ENCODE data around the gene ANO10. TPM values are rescaled to one million over a fixed set of nuclear protein-coding genes. Genes with fewer than 3 reads are reported as not detected.
"Not testable (repeated sequence)": the region's sequence is repeated elsewhere in the genome, so short reads cannot be mapped to it uniquely, and the experiment has no call there.

The ANO10 gene
- total RNA-seq, 1 donor from 2014 or later: 24.8 TPM

DNA sequence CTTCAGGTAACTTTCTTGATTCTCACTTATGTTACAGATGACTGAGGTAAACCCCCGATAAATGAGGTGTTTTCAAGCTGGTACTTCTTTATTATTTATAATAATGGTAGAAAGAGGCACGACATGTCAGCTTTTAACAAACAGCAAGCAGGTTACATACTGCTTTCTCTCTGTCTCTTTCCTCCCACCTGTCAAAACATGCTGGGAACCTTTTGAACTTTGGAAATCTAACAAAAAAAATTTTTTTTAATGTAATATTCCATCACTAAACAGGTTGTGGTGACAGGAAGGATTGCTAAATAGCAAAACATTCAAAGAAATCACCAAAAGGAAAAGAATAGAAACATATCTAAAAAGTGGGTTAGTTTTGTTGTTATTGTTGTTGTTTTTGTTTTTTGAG is 48.2 kb downstream of the ANO10 start:
- no peak for ATAC-seq

DNA sequence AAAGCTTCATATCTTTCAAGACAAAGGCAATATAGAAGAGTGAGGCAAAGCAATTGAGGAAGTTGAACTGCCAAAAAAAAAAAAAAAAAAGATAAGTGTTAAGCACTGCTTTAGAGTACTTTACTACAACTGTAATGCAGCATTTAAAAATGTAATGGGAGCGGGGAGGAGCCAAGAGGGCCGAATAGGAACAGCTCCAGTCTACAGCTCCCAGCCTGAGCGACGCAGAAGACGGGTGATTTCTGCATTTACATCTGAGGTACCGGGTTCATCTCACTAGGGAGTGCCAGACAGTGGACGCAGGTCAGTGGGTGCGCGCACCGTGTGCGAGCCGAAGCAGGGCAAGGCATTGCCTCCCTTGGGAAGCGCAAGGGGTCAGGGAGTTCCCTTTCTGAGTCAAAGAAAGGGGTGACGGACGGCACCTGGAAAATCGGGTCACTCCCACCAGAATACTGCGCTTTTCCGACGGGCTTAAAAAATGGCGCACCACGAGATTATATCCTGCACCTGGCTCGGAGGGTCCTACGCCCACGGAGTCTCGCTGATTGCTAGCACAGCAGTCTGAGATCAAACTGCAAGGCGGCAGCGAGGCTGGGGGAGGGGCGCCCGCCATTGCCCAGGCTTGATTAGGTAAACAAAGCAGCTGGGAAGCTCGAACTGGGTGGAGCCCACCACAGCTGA is 56.0 kb downstream of the ANO10 start:
- ATAC-seq: not testable (repeated sequence)

GRCh38 chr3:43559961-43560360 is 61.9 kb downstream of the ANO10 start:
- ATAC-seq: no peak

- no peak for ATAC-seq
Observed at GRCh38 chr3:43558171-43558570, 63.6 kb downstream of the ANO10 start.

- ATAC-seq: no peak
Observed at GRCh38 chr3:43549626-43550290, 72.1 kb downstream of the ANO10 start.

GRCh38 chr3:43544277-43544676 is 77.5 kb downstream of the ANO10 start:
- ATAC-seq: peak; percentile 53

- ATAC-seq: no peak
Observed at GRCh38 chr3:43542328-43543043, 79.3 kb downstream of the ANO10 start.

DNA sequence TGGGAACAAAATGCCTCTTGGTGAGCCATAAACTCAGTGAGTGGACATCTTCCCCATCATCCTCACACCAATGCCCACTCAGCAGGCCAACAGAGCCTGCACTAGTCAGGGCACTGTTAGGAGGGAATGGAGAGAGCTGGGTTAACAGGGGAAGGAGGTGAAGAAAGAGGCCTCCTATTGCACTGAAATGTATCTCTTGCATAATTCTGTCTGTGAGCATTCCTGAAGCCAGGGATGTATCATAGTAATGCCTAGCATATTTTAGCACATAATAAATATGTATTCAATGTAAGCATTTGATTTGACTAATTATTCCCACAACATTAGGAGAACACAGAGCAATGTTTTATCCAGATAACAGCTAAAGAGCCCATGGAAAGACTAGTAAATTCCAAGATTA is 81.2 kb downstream of the ANO10 start:
- ATAC-seq: no peak

GRCh38 chr3:43539321-43539720 is 82.5 kb downstream of the ANO10 start:
- ATAC-seq: no peak

DNA sequence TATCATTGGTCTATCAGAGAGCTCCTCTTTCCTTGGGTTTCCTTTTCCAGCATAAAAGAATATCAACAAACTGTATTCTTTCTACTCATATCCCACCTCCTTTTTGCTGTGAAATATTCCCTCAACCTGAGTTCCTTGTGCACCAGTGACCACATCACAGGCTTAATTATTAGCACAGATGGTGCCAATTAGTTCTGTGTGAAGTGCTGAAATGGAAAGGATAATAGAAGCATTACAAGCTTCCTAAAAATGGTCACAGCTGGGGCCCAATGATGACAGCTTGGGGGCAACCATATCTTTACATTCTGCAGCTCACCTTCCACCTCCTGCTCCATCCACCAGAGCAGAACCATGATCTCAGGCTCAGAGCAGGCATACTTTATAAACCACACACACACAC is 84.6 kb downstream of the ANO10 start:
- ATAC-seq: no peak

DNA sequence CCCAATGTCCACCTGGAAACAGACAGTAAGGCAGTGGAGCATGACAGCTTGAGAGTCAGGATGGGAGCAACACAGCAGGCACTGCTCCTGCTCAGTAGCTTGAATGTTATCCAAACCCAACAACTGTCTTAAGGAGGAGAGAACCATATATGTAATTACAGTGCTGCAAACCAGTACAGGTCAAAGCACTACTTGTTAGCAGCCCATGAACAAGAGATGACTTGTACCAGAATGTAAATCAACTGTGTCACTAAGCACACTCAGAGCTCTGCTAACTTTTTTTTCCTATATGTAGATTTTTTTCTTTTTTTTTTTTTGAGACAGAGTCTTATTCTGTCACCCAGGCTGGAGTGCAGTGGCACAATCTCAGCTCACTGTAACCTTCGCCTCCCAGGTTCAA is 87.1 kb downstream of the ANO10 start:
- no peak for ATAC-seq

DNA sequence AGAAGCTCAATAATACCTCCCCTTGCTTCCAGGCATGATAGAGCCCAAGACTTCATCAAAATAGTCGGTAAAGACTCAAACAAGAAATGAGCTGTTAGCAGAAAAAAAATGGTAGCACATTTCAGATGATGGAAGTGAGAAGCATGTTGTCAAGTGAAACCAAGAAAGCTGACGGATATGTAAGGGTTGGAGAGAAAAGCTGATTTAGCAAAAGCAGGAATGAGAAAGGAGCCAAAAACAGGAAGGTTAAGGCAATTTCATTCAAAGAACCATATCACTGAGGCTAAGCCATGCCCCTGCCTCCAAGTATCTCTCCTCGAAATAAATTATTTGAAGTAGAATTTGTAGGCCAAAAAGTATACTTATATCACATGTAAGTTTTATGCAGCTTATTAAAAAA is 88.8 kb downstream of the ANO10 start:
- no peak for ATAC-seq

- peak; percentile 86 for ATAC-seq
Observed at GRCh38 chr3:43531835-43532234, 90.0 kb downstream of the ANO10 start.

DNA sequence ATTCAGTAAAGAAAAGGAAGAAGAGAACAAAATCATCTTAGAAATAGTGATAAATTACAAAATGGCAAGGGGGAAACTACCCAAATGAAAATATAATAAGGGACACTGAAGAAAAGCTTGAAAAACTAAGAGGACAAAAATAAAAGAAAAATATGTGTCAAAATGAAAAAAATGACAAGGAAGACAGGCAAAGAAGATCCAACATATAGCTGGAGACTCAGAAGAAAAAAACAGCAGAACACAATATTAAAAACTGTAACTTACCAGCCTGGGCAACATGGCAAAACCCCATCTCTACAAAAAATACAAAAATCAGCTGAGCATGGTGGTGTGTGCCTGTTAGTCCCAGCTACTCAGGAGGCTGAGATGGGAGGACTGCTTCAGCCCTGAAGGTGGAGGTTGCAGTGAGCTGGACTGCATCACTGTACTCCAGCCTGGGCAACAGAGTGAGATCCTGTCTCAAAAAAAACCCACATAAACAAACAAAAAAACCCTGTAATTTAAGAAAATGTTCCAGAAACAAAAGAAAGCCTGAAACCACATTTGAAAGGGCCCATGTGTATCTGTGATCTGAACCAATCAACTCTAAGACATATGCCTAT is 93.2 kb downstream of the ANO10 start:
- ATAC-seq: no peak

GRCh38 chr3:43526956-43527355 is 94.9 kb downstream of the ANO10 start:
- no peak for ATAC-seq

DNA sequence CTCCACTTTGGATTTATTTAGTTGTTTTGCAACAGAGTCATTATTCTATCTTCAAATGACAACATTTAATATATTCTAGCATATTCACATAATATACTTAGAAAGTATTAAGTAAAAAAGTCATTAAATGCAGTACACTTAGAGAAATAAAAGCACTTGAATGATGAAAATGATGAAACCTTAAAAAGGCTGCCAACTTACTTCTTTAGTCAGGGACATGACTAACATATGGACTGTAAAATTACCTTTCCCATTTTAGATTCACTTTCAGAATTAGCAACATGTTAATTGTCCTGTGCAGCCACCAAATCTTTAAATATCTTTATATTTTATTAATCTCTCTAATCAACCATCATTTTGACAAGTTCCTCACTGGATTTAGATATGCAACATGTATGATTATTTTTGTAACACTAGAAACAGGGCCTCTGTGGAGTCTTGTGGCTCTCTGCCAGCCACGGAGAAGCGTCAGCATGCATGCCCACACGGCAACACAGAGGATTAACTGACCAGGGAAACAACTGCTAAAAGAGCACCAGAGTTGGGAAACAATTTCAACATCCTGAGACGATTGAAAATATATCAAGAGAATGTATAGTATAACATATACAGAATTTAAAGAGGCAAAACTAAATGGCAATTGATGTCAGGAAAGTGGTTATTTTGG is 95.7 kb downstream of the ANO10 start:
- ATAC-seq: no peak

DNA sequence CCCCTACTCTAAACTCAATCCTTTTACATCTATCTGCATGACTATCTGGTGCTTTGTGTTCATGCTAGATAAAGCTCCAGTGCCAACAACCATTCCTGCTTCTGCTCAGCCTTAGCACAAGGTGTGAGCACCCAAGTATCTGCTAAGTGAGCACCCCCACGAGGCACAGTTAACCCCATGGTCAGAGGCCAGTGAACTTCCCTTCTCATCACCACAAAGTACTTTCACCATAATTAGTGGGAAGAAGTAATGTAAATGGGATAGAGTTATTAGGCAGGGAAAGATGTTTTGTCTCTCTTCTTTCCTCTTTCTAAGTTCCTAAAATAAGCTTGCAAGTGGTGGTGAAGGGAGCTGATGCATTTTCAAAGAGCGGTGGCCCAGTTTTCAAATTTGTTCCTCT is 96.4 kb downstream of the ANO10 start:
- no peak for ATAC-seq

- no peak for ATAC-seq
Observed at GRCh38 chr3:43523454-43524053, 98.3 kb downstream of the ANO10 start.

DNA sequence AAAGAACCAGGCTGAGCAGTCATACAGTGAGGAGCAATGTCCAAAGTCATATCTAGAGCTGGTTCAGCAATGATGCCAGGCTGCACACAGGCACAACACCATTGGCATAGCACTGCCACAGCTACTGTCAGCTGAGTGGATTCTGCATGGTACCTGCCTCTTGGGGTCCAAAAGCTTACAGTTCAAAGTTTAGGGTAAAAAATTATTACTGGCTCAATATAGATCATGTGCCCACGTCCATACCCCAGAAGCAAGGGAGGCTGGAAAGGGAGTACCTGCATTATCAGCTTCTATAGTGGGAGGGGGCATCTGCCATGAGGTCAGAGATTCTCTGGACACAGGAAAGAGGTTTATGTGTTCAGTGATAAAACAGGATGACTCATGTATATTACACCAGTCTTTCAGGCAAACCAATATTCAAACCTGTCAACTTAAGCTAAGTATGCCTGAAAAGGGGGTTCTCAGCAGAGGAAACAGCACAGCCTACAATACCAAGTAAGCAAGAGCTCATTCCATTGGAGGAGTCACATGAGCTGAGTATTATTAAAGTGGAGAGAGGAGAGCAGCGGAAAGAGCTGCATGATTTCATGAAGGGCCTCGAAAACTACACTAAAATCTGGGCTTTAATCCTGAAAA is 99.0 kb downstream of the ANO10 start:
- no peak for ATAC-seq

DNA sequence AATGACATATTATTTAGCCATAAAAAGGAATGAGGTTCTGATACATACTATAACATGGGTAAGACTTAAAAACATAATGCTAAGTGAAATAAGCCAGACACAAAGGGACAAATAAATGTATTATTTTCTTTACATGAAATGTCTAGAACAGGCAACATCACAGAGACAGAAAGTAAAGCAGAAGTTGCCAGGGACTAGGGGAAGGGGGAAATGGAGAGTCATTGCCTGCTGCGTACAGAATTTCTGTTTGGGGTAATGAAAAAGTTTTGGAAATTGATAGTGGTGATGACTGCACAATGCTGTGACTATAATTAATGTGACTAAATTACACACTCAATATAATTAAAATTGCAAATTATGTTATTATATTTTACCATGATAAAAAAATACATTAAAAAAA is 99.9 kb downstream of the ANO10 start:
- ATAC-seq: no peak

- ATAC-seq: not testable (repeated sequence)
Observed at GRCh38 chr3:43518515-43518914, 103.3 kb downstream of the ANO10 start.

Measured in esophagus mucosa (tissue), 1 donor.